Sigmoid colon (tissue), 7 donors: ENCODE results near the gene GATD1. TPM values are rescaled to one million over a fixed set of nuclear protein-coding genes. Genes with fewer than 3 reads are reported as not detected.

ENCODE experiments used
- DNase-seq: peaks from one replicate; pipeline ENCODE4 v3.0.0-alpha.2; 2019
- H3K27ac ChIP-seq, 4 donors: fragments of 200-600 bp; sonication (generic); one replicate each; pipeline ENCODE4 v1.5.1; 2016 to 2019; ENCODE audit warnings: mild to moderate bottlenecking in 1 of 4
- H3K27me3 ChIP-seq, 3 donors: fragments of 200-600 bp; sonication (generic); one replicate each; pipeline ENCODE4 v1.5.1; 2019; ENCODE audit warnings: mild to moderate bottlenecking in 1 of 3
- H3K36me3 ChIP-seq, 4 donors: fragments of 200-600 bp; sonication (generic); one replicate each; pipeline ENCODE4 v1.5.1; 2016 to 2019
- H3K4me1 ChIP-seq, 4 donors: fragments of 200-600 bp; sonication (generic); one replicate each; pipeline ENCODE4 v1.5.1; 2017 to 2019
- H3K4me3 ChIP-seq, 4 donors: fragments of 200-600 bp; sonication (generic); one replicate each; pipeline ENCODE4 v1.5.1; 2017 to 2019; ENCODE audit warnings: mild to moderate bottlenecking in 2 of 4, moderate library complexity in 1 of 4
- H3K9me3 ChIP-seq, 4 donors: fragments of 200-600 bp in 3 of 4; sonication (generic) in 3 of 4; one replicate each; pipeline versions ENCODE4 v1.5.1 to v1.6.1; 2013 to 2019
- EP300 ChIP-seq, 4 donors: sonication (generic); formaldehyde crosslinking; IDR thresholded peaks; one replicate each; pipeline ENCODE4 v1.6.1; 2017; ENCODE audit warnings: antibody characterized with exemption in 4 of 4
- POLR2A ChIP-seq, 2 donors: fragments of 450-650 bp; IDR thresholded peaks; one replicate each; pipeline ENCODE4 v1.6.1; 2016; ENCODE audit warnings: antibody characterized with exemption in 2 of 2, mild to moderate bottlenecking in 2 of 2, moderate library complexity in 2 of 2
- POLR2AphosphoS5 ChIP-seq, 4 donors: sonication (generic); formaldehyde crosslinking; IDR thresholded peaks; one replicate each; pipeline ENCODE4 v1.6.1; 2017; ENCODE audit warnings: antibody characterized with exemption in 4 of 4
- WGBS, 2 donors: extraction: QIAGEN DNeasy Blood & Tissue Kit; methylation state at CpG; one replicate each; pipeline ENCODE4 v1.1.7; 2013; 5-methylcytosine and 5-hydroxymethylcytosine counted together
- intact Hi-C: fragments of 100-400 bp; cut with DNase I; formaldehyde crosslinking; loops from one replicate; pipeline ENCODE4 v1.15.1; 2023
- polyA plus RNA-seq, 3 donors: library from polyadenylated mRNA; stranded (reverse); fragments of 200-250 nt; gene quantifications; one replicate each; pipeline ENCODE4 v1.2.3, GENCODE V29; 2013
- total RNA-seq, 4 donors: library from RNA; depleted of rRNA; stranded (reverse); fragments of >200 nt; gene quantifications; one replicate each; pipeline ENCODE4 v1.1.0, GENCODE V29; 2016
- TF ChIP-seq, protein P1 (sequence below), 4 experiments: fragments of 450-650 bp in 3 of 4; fragments of 200-600 bp in 1 of 4; IDR thresholded peaks; one replicate each; pipeline ENCODE4 v1.5.1; 2016 to 2019; ENCODE audit warnings: antibody characterized with exemption in 4 of 4, mild to moderate bottlenecking in 3 of 4, moderate library complexity in 2 of 4
- donor health status: healthy with polysubstance abuse.
- donor health status: Bipolar disorder and iron deficiency.
- donor health status: healthy.

Gene GATD1
- total and polyA plus RNA-seq, 7 donors, result 6.7 to 55.9 (median 15.7) TPM

DNA sequence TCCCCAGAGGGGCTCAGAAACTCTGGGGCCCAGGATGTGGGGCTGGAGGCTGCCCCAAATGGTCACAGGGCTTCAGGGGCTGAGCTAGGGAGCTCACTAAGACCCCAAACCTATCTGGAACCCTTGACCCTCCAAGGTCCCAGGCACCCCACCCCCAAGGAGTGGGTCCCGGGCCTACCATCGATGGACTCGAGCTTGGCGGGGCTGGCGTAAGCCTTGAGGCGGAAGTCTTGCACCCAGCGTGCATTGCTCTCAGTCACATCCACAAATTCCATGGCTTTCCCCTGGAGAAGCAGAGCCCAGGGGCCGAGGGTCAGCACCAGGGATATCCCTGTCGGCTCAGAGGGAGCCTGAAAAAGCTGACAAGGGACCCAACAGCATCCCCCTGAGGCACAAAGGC lies 3.5 kb downstream of the GATD1 start:
- intact Hi-C loops, result no loop called here
- H3K9me3 ChIP-seq, result no peaks in the 10 kb centered on the region
- H3K4me3 ChIP-seq, result no peak overlapping the region
- no peaks in the 10 kb centered on the region for H3K27me3 ChIP-seq
- peaks cover 0 to 46% (median 16%) of the 10 kb centered on the region in 4 donors for H3K36me3 ChIP-seq
- H3K27ac ChIP-seq, result no peak overlapping the region
- 93 to 95% methylated on average over 9 of the region's 9 CpGs for WGBS, 2 donors
- no peak for DNase-seq
- no peak for TF ChIP-seq EP300 (IDR thresholded peaks at IDR 0.05)
- TF ChIP-seq, protein P1, sequence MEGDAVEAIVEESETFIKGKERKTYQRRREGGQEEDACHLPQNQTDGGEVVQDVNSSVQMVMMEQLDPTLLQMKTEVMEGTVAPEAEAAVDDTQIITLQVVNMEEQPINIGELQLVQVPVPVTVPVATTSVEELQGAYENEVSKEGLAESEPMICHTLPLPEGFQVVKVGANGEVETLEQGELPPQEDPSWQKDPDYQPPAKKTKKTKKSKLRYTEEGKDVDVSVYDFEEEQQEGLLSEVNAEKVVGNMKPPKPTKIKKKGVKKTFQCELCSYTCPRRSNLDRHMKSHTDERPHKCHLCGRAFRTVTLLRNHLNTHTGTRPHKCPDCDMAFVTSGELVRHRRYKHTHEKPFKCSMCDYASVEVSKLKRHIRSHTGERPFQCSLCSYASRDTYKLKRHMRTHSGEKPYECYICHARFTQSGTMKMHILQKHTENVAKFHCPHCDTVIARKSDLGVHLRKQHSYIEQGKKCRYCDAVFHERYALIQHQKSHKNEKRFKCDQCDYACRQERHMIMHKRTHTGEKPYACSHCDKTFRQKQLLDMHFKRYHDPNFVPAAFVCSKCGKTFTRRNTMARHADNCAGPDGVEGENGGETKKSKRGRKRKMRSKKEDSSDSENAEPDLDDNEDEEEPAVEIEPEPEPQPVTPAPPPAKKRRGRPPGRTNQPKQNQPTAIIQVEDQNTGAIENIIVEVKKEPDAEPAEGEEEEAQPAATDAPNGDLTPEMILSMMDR (IDR thresholded peaks at IDR 0.05), result no peak
- no peak for TF ChIP-seq POLR2AphosphoS5 (IDR thresholded peaks at IDR 0.05)
- TF ChIP-seq POLR2A (IDR thresholded peaks at IDR 0.05), result no peak
- H3K4me1 ChIP-seq, result peaks cover 0 to 43% (median 35%) of the 10 kb centered on the region in 4 donors

DNA sequence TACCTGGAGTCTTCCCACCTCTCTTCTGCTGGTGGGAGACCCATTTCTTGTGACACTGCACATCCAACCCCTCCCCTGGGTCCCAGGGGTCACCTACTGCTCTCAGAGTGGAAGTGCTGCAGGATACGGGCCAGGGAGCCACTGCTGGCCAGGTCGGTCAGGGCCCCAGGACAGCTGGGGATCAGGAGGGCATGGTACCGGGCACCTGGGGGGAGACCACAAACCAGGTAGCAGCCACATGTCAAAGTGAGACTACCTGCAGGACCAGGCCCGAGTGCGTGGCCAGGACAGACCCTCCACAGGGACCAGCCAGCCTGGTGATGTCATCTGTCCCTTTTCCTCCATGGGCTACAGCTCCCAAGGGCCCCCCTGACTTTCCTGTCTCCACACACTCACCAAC lies 3.9 kb downstream of the GATD1 start:
- H3K4me1 ChIP-seq, result peaks cover 0 to 39% (median 33%) of the 10 kb centered on the region in 4 donors
- H3K27ac ChIP-seq, result no peak overlapping the region
- WGBS, 2 donors, result 93 to 95% methylated on average over 5 of the region's 5 CpGs
- TF ChIP-seq EP300 (IDR thresholded peaks at IDR 0.05), result no peak
- TF ChIP-seq POLR2A (IDR thresholded peaks at IDR 0.05), result no peak
- no peak for TF ChIP-seq POLR2AphosphoS5 (IDR thresholded peaks at IDR 0.05)
- TF ChIP-seq, protein P1 (IDR thresholded peaks at IDR 0.05), result no peak
- intact Hi-C loops, result no loop called here
- H3K27me3 ChIP-seq, result no peaks in the 10 kb centered on the region
- peaks cover 0 to 46% (median 16%) of the 10 kb centered on the region in 4 donors for H3K36me3 ChIP-seq
- no peaks in the 10 kb centered on the region for H3K9me3 ChIP-seq
- no peak overlapping the region for H3K4me3 ChIP-seq
- DNase-seq, result no peak

DNA sequence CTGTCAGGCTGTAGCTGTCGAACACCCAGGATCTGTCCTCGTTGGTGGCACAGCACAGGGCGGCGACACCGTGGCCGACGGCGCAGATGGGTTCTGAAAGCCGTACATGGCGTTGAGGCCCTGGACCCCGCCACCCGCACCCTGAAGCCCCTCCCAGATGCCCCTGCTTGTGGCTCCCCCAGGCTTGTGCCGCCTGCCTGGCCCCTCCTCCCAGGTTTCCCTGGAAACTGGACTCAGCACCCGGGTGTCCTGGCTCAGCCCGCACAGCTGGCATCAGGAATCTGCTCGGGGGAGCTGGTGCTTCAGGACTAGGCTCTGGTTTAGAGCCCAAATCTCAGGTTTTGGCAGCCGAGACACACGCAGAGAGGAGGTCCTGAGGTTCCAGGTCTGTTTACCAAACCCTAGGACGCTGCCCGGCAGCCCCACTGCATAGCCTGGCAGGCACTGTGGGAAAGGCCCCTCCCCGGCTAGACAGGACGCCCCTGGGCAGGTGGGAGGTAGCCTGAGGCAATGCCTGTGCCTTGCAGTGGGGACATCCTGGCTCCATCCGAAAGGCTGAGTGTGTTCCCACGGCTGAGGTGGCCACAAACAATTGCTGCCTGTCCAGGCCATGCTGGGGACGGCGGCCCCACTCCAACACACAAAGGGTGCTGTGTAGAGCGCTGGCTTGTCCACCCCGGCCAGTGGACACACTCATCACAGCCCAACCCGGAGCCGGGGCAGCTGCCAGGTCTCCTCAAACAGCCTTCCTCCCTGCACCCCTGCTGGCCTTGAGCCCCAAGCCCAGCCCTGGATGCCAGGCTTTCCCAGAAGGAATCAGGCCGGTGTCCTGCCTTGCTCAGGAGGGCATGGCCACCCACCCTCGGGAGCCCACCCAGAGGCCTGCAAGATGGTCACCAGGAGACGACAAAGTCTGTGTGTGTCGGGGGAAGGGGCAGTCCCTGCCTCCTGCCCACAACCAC lies 4.6 kb downstream of the GATD1 start:
- intact Hi-C loops, result no loop called here
- H3K36me3 ChIP-seq, result peaks cover 0 to 46% (median 16%) of the 10 kb centered on the region in 4 donors
- peak; percentile 72 for DNase-seq

DNA sequence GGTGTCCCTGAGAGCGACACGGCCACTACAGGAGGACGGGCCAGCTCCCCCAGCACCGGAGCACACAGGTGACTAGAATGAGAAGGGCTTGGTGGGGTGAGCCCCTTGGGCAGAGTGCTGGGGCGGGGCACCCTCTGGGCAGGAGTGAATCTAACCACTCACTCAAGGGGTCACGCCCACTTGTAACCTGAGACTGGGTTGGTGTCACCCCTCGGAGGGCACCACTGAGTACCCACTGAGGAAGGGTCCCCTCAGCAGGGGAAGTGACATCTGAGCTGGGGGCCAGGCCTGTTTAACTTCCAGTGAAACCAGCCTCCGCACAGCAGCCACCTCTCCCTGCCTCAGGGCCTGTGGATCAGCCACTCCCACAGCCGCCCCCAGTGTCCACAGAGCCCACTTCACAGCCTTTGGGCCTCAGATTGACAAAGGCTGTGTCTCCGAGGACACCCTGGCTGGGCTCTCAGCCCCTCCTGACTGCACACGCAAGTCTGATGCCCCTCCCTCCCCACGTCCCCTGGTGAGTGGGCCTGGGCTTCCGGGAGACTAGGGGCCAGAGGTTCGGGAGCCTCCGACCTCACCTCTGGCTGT lies 5.6 kb downstream of the GATD1 start:
- H3K27me3 ChIP-seq, result no peaks in the 10 kb centered on the region
- no peak for TF ChIP-seq POLR2A (IDR thresholded peaks at IDR 0.05)
- no peak for TF ChIP-seq POLR2AphosphoS5 (IDR thresholded peaks at IDR 0.05)
- TF ChIP-seq EP300 (IDR thresholded peaks at IDR 0.05), result no peak
- TF ChIP-seq, protein P1 (IDR thresholded peaks at IDR 0.05), result no peak
- DNase-seq, result no peak
- no peak overlapping the region for H3K27ac ChIP-seq
- 83 to 88% methylated on average over 15 of the region's 15 CpGs for WGBS, 2 donors
- H3K4me1 ChIP-seq, result peaks cover 0 to 33% (median 24%) of the 10 kb centered on the region in 4 donors
- intact Hi-C loops, result no loop called here
- no peaks in the 10 kb centered on the region for H3K9me3 ChIP-seq
- H3K4me3 ChIP-seq, result no peak overlapping the region
- H3K36me3 ChIP-seq, result peaks cover 0 to 55% (median 21%) of the 10 kb centered on the region in 4 donors

More for the DNA sequence above, 4.6 kb downstream of the GATD1 start:
- 88 to 89% methylated on average over 34 of the region's 34 CpGs for WGBS, 2 donors
- TF ChIP-seq, protein P1 (IDR thresholded peaks at IDR 0.05), result no peak
- no peak for TF ChIP-seq POLR2A (IDR thresholded peaks at IDR 0.05)
- no peak for TF ChIP-seq EP300 (IDR thresholded peaks at IDR 0.05)
- no peak for TF ChIP-seq POLR2AphosphoS5 (IDR thresholded peaks at IDR 0.05)
- Histone ChIP-seq H3K4me1 (peaks cover 0 to 33% (median 26%) of the 10 kb centered on the region in 4 donors), H3K27ac (peak overlapping the region in 1 of 4 donors; percentile 28), H3K27me3 (no peaks in the 10 kb centered on the region), H3K9me3 (no peaks in the 10 kb centered on the region), H3K4me3 (no peak overlapping the region)
